Measurements from ENCODE around the gene HLCS.
A peak's percentile ranks its signal among the peaks of the same experiment; 100 is the strongest.
"Not testable (repeated sequence)": the region's sequence is repeated elsewhere in the genome, so short reads cannot be mapped to it uniquely, and the experiment has no call there.

Gene HLCS

GRCh38 chr21:36966066-36966820 lies at the start of gene HLCS:
Gene HLCS (minus strand): TSS chr21:36966669. CDS start chr21:36966638, 31 bp downstream.
- H3K9ac ChIP-seq (ENCODE audit: insufficient read length, low read depth) = peak within 1 kb of the TSS; percentile 90
- TF ChIP-seq SUZ12 (IDR thresholded peaks at IDR 0.05; ENCODE audit: extremely low read depth, insufficient read depth, insufficient read length) = no peak
- TF ChIP-seq ZNF274 (IDR thresholded peaks at IDR 0.05; ENCODE audit: low read depth, low read length) = no peak
- no peak for TF ChIP-seq YY1 (IDR thresholded peaks at IDR 0.05; ENCODE audit: insufficient read depth, insufficient read length)
- DNase-seq (ENCODE audit: low read depth, low spot score) = peak; percentile 68
- no peaks in the 10 kb centered on the region for H3K27me3 ChIP-seq (ENCODE audit: insufficient read depth, insufficient read length)
- no peaks in the 10 kb centered on the region for H3K9me3 ChIP-seq (ENCODE audit: insufficient read depth, low read length)
- H3K36me3 ChIP-seq (ENCODE audit: insufficient read depth, insufficient read length, low read length) = peaks cover 13% of the 10 kb centered on the region
- H3K4me1 ChIP-seq (ENCODE audit: insufficient read depth, insufficient read length) = no peaks in the 10 kb centered on the region
- peak within 1 kb of the TSS; percentile 80 for H3K4me3 ChIP-seq (ENCODE audit: insufficient read length, low read depth)

- peak; percentile 85 for DNase-seq (ENCODE audit: low read depth, low spot score)
- no peaks in the 10 kb centered on the region for H3K9me3 ChIP-seq (ENCODE audit: insufficient read depth, low read length)
- H3K27me3 ChIP-seq (ENCODE audit: insufficient read depth, insufficient read length) = peaks cover 45% of the 10 kb centered on the region
- peak overlapping the region; percentile 68 for H3K9ac ChIP-seq (ENCODE audit: insufficient read length, low read depth)
- no peaks in the 10 kb centered on the region for H3K36me3 ChIP-seq (ENCODE audit: insufficient read depth, insufficient read length, low read length)
- peaks cover 6% of the 10 kb centered on the region for H3K4me1 ChIP-seq (ENCODE audit: insufficient read depth, insufficient read length)
- TF ChIP-seq ZNF274 (IDR thresholded peaks at IDR 0.05; ENCODE audit: low read depth, low read length) (no peak), YY1 (IDR thresholded peaks at IDR 0.05; ENCODE audit: insufficient read depth, insufficient read length) (no peak), SUZ12 (IDR thresholded peaks at IDR 0.05; ENCODE audit: extremely low read depth, insufficient read depth, insufficient read length) (no peak)
- no peak overlapping the region for H3K4me3 ChIP-seq (ENCODE audit: insufficient read length, low read depth)
Measured at GRCh38 chr21:37009740-37010341, 43.4 kb upstream of the HLCS start.

GRCh38 chr21:37008724-37009123 lies 42.3 kb upstream of the HLCS start:
- Histone ChIP-seq H3K4me3 (ENCODE audit: insufficient read length, low read depth) (no peak overlapping the region), H3K9me3 (ENCODE audit: insufficient read depth, low read length) (no peaks in the 10 kb centered on the region), H3K27me3 (ENCODE audit: insufficient read depth, insufficient read length) (peaks cover 48% of the 10 kb centered on the region), H3K4me1 (ENCODE audit: insufficient read depth, insufficient read length) (peaks cover 6% of the 10 kb centered on the region), H3K36me3 (ENCODE audit: insufficient read depth, insufficient read length, low read length) (no peaks in the 10 kb centered on the region), H3K9ac (ENCODE audit: insufficient read length, low read depth) (no peak overlapping the region)
- DNase-seq (ENCODE audit: low read depth, low spot score) = no peak
- TF ChIP-seq YY1 (IDR thresholded peaks at IDR 0.05; ENCODE audit: insufficient read depth, insufficient read length) = no peak

- TF ChIP-seq SUZ12 (IDR thresholded peaks at IDR 0.05; ENCODE audit: extremely low read depth, insufficient read depth, insufficient read length) = no peak
- no peak for TF ChIP-seq ZNF274 (IDR thresholded peaks at IDR 0.05; ENCODE audit: low read depth, low read length)
- no peak for TF ChIP-seq YY1 (IDR thresholded peaks at IDR 0.05; ENCODE audit: insufficient read depth, insufficient read length)
- Histone ChIP-seq H3K4me1 (ENCODE audit: insufficient read depth, insufficient read length) (peaks cover 6% of the 10 kb centered on the region), H3K9ac (ENCODE audit: insufficient read length, low read depth) (peak within 1 kb of the TSS; percentile 85), H3K27me3 (ENCODE audit: insufficient read depth, insufficient read length) (peaks cover 48% of the 10 kb centered on the region), H3K4me3 (ENCODE audit: insufficient read length, low read depth) (peak within 1 kb of the TSS; percentile 66), H3K36me3 (ENCODE audit: insufficient read depth, insufficient read length, low read length) (no peaks in the 10 kb centered on the region), H3K9me3 (ENCODE audit: insufficient read depth, low read length) (no peaks in the 10 kb centered on the region)
- DNase-seq (ENCODE audit: low read depth, low spot score) = no peak
Measured at GRCh38 chr21:37006486-37007291, 40.2 kb upstream of the HLCS start, which contains the start of gene RIPPLY3. Gene RIPPLY3 (plus strand): TSS chr21:37006702. CDS start chr21:37006773, 71 bp downstream.

- no peak for DNase-seq (ENCODE audit: low read depth, low spot score)
- H3K4me3 ChIP-seq (ENCODE audit: insufficient read length, low read depth) = peak overlapping the region; percentile 66
- no peak for TF ChIP-seq SUZ12 (IDR thresholded peaks at IDR 0.05; ENCODE audit: extremely low read depth, insufficient read depth, insufficient read length)
- no peak for TF ChIP-seq YY1 (IDR thresholded peaks at IDR 0.05; ENCODE audit: insufficient read depth, insufficient read length)
- no peak for TF ChIP-seq ZNF274 (IDR thresholded peaks at IDR 0.05; ENCODE audit: low read depth, low read length)
- no peaks in the 10 kb centered on the region for H3K36me3 ChIP-seq (ENCODE audit: insufficient read depth, insufficient read length, low read length)
- peak overlapping the region; percentile 69 for H3K9ac ChIP-seq (ENCODE audit: insufficient read length, low read depth)
- peaks cover 6% of the 10 kb centered on the region for H3K4me1 ChIP-seq (ENCODE audit: insufficient read depth, insufficient read length)
- H3K9me3 ChIP-seq (ENCODE audit: insufficient read depth, low read length) = no peaks in the 10 kb centered on the region
- peaks cover 48% of the 10 kb centered on the region for H3K27me3 ChIP-seq (ENCODE audit: insufficient read depth, insufficient read length)
Measured at GRCh38 chr21:37005548-37006485, 39.3 kb upstream of the HLCS start.

GRCh38 chr21:37003917-37004316 lies 37.4 kb upstream of the HLCS start:
- not testable (repeated sequence) for H3K4me3 ChIP-seq (ENCODE audit: insufficient read length, low read depth); H3K36me3 ChIP-seq (ENCODE audit: insufficient read depth, insufficient read length, low read length)

GRCh38 chr21:37002851-37003250 lies 36.4 kb upstream of the HLCS start:
- H3K9ac ChIP-seq (ENCODE audit: insufficient read length, low read depth); H3K36me3 ChIP-seq (ENCODE audit: insufficient read depth, insufficient read length, low read length); DNase-seq (ENCODE audit: low read depth, low spot score); H3K9me3 ChIP-seq (ENCODE audit: insufficient read depth, low read length); H3K4me1 ChIP-seq (ENCODE audit: insufficient read depth, insufficient read length); H3K4me3 ChIP-seq (ENCODE audit: insufficient read length, low read depth): not testable (repeated sequence)
- H3K27me3 ChIP-seq (ENCODE audit: insufficient read depth, insufficient read length) = peaks cover 29% of the 10 kb centered on the region

More at GRCh38 chr21:37003917-37004316, 37.4 kb upstream of the HLCS start:
- H3K9me3 ChIP-seq (ENCODE audit: insufficient read depth, low read length); H3K9ac ChIP-seq (ENCODE audit: insufficient read length, low read depth); H3K4me1 ChIP-seq (ENCODE audit: insufficient read depth, insufficient read length); DNase-seq (ENCODE audit: low read depth, low spot score): not testable (repeated sequence)
- peaks cover 39% of the 10 kb centered on the region for H3K27me3 ChIP-seq (ENCODE audit: insufficient read depth, insufficient read length)

All from NT2/D1 (cell line).